Measurements from ENCODE around the gene GTF3C5.

The GTF3C5 gene

GRCh38 chr9:133073086-133074014 is 42.6 kb downstream of the GTF3C5 start:
- no CpG with 5 or more reads among the region's 12 CpGs for WGBS, 2 donors (ENCODE audit: extremely low coverage in 2 of 2, insufficient read length in 2 of 2, insufficient replicate concordance in 1 of 2)
- Histone ChIP-seq H3K4me1 (ENCODE audit: control insufficient read depth in 2 of 2, insufficient read depth in 1 of 2, low read depth in 1 of 2, low read length in 2 of 2) (no peaks in the 10 kb centered on the region), H2BK5ac (ENCODE audit: low read length) (no peak overlapping the region), H2AK5ac (ENCODE audit: low read depth, low read length) (no peak overlapping the region), H3K9me3 (replicated peaks in 1 of 2; ENCODE audit: control insufficient read depth in 2 of 2, insufficient read depth in 1 of 2, low read depth in 1 of 2, low read length in 2 of 2) (no peaks in the 10 kb centered on the region), H2AFZ (ENCODE audit: low read length) (no peak overlapping the region), H3K4me2 (ENCODE audit: insufficient read depth, low read length, poor library complexity, severe bottlenecking) (no peak overlapping the region), H3K9ac (ENCODE audit: low read depth, low read length, poor library complexity) (no peak overlapping the region), H3K27ac (replicated peaks; ENCODE audit: low read length) (no peak overlapping the region), H3K79me1 (ENCODE audit: low read depth, low read length) (no peaks in the 10 kb centered on the region), H3K36me3 (replicated peaks in 1 of 2; ENCODE audit: control insufficient read depth in 2 of 2, insufficient read depth in 2 of 2, low read length in 2 of 2) (peaks cover 0 to 2% of the 10 kb centered on the region in 2 donors), H2BK120ac (ENCODE audit: low read depth, low read length) (no peak overlapping the region), H4K91ac (ENCODE audit: low read depth, low read length, poor library complexity) (no peak overlapping the region), H3K23ac (ENCODE audit: low read depth, low read length, poor library complexity) (no peak overlapping the region), H2BK12ac (ENCODE audit: low read length) (no peak overlapping the region), H3K27me3 (ENCODE audit: control insufficient read depth in 3 of 3, insufficient read depth in 3 of 3, low read depth in 1 of 3, low read length in 3 of 3) (peaks cover 0 to 9% (median 0%) of the 10 kb centered on the region in 3 experiments), H3K18ac (ENCODE audit: low read length) (no peak overlapping the region), H3K4ac (ENCODE audit: low read length) (no peak overlapping the region), H2BK15ac (ENCODE audit: low read length) (no peak overlapping the region), H4K8ac (ENCODE audit: low read depth, low read length) (no peak overlapping the region), H3K4me3 (ENCODE audit: low read length in 2 of 2) (no peak overlapping the region), H3K14ac (ENCODE audit: low read length) (no peak overlapping the region)
- no peak for DNase-seq (ENCODE audit: low spot score)

- H3K23ac ChIP-seq (ENCODE audit: low read depth, low read length, poor library complexity): no peak overlapping the region
- H3K4me3 ChIP-seq (ENCODE audit: low read length in 2 of 2): no peak overlapping the region
- peaks cover 0 to 2% of the 10 kb centered on the region in 2 donors for H3K36me3 ChIP-seq (replicated peaks in 1 of 2; ENCODE audit: control insufficient read depth in 2 of 2, insufficient read depth in 2 of 2, low read length in 2 of 2)
- no peaks in the 10 kb centered on the region for H3K9me3 ChIP-seq (replicated peaks in 1 of 2; ENCODE audit: control insufficient read depth in 2 of 2, insufficient read depth in 1 of 2, low read depth in 1 of 2, low read length in 2 of 2)
- no peak overlapping the region for H2BK12ac ChIP-seq (ENCODE audit: low read length)
- no peaks in the 10 kb centered on the region for H3K79me1 ChIP-seq (ENCODE audit: low read depth, low read length)
- H4K8ac ChIP-seq (ENCODE audit: low read depth, low read length): no peak overlapping the region
- no peak overlapping the region for H4K91ac ChIP-seq (ENCODE audit: low read depth, low read length, poor library complexity)
- no peak overlapping the region for H3K27ac ChIP-seq (replicated peaks; ENCODE audit: low read length)
- H3K27me3 ChIP-seq (ENCODE audit: control insufficient read depth in 3 of 3, insufficient read depth in 3 of 3, low read depth in 1 of 3, low read length in 3 of 3): peaks cover 0 to 9% (median 0%) of the 10 kb centered on the region in 3 experiments
- H2BK120ac ChIP-seq (ENCODE audit: low read depth, low read length): no peak overlapping the region
- no peak overlapping the region for H3K18ac ChIP-seq (ENCODE audit: low read length)
- no peak overlapping the region for H2BK15ac ChIP-seq (ENCODE audit: low read length)
- H3K14ac ChIP-seq (ENCODE audit: low read length): no peak overlapping the region
- H2BK5ac ChIP-seq (ENCODE audit: low read length): no peak overlapping the region
- H3K4me2 ChIP-seq (ENCODE audit: insufficient read depth, low read length, poor library complexity, severe bottlenecking): no peak overlapping the region
- no peak overlapping the region for H3K4ac ChIP-seq (ENCODE audit: low read length)
- no peak overlapping the region for H3K9ac ChIP-seq (ENCODE audit: low read depth, low read length, poor library complexity)
- no peak overlapping the region for H2AK5ac ChIP-seq (ENCODE audit: low read depth, low read length)
- WGBS, 2 donors (ENCODE audit: extremely low coverage in 2 of 2, insufficient read length in 2 of 2, insufficient replicate concordance in 1 of 2): no CpG with 5 or more reads among the region's 8 CpGs
- H3K4me1 ChIP-seq (ENCODE audit: control insufficient read depth in 2 of 2, insufficient read depth in 1 of 2, low read depth in 1 of 2, low read length in 2 of 2): no peaks in the 10 kb centered on the region
- H2AFZ ChIP-seq (ENCODE audit: low read length): no peak overlapping the region
- no peak for DNase-seq (ENCODE audit: low spot score)
These were observed 43.4 kb downstream of the GTF3C5 start for GRCh38 chr9:133074111-133074651.

GRCh38 chr9:133075925-133076630 is 45.3 kb downstream of the GTF3C5 start:
- no CpG with 5 or more reads among the region's 4 CpGs for WGBS, 2 donors (ENCODE audit: extremely low coverage in 2 of 2, insufficient read length in 2 of 2, insufficient replicate concordance in 1 of 2)
- Histone ChIP-seq H3K9ac (ENCODE audit: low read depth, low read length, poor library complexity) (no peak overlapping the region), H2BK5ac (ENCODE audit: low read length) (no peak overlapping the region), H3K4me2 (ENCODE audit: insufficient read depth, low read length, poor library complexity, severe bottlenecking) (no peak overlapping the region), H3K79me1 (ENCODE audit: low read depth, low read length) (no peaks in the 10 kb centered on the region), H3K14ac (ENCODE audit: low read length) (no peak overlapping the region), H2BK120ac (ENCODE audit: low read depth, low read length) (no peak overlapping the region), H2BK15ac (ENCODE audit: low read length) (no peak overlapping the region), H4K91ac (ENCODE audit: low read depth, low read length, poor library complexity) (no peak overlapping the region), H2AK5ac (ENCODE audit: low read depth, low read length) (no peak overlapping the region), H3K23ac (ENCODE audit: low read depth, low read length, poor library complexity) (no peak overlapping the region), H3K18ac (ENCODE audit: low read length) (no peak overlapping the region), H3K27ac (replicated peaks; ENCODE audit: low read length) (no peak overlapping the region), H2AFZ (ENCODE audit: low read length) (no peak overlapping the region), H3K4ac (ENCODE audit: low read length) (no peak overlapping the region), H3K4me3 (ENCODE audit: low read length in 2 of 2) (no peak overlapping the region), H3K27me3 (ENCODE audit: control insufficient read depth in 3 of 3, insufficient read depth in 3 of 3, low read depth in 1 of 3, low read length in 3 of 3) (peaks cover 0 to 9% (median 0%) of the 10 kb centered on the region in 3 experiments), H3K9me3 (replicated peaks in 1 of 2; ENCODE audit: control insufficient read depth in 2 of 2, insufficient read depth in 1 of 2, low read depth in 1 of 2, low read length in 2 of 2) (no peaks in the 10 kb centered on the region), H3K36me3 (replicated peaks in 1 of 2; ENCODE audit: control insufficient read depth in 2 of 2, insufficient read depth in 2 of 2, low read length in 2 of 2) (peaks cover 0 to 2% of the 10 kb centered on the region in 2 donors), H3K4me1 (ENCODE audit: control insufficient read depth in 2 of 2, insufficient read depth in 1 of 2, low read depth in 1 of 2, low read length in 2 of 2) (peaks cover 0 to 8% of the 10 kb centered on the region in 2 donors), H4K8ac (ENCODE audit: low read depth, low read length) (no peak overlapping the region), H2BK12ac (ENCODE audit: low read length) (no peak overlapping the region)
- no peak for DNase-seq (ENCODE audit: low spot score)

DNA sequence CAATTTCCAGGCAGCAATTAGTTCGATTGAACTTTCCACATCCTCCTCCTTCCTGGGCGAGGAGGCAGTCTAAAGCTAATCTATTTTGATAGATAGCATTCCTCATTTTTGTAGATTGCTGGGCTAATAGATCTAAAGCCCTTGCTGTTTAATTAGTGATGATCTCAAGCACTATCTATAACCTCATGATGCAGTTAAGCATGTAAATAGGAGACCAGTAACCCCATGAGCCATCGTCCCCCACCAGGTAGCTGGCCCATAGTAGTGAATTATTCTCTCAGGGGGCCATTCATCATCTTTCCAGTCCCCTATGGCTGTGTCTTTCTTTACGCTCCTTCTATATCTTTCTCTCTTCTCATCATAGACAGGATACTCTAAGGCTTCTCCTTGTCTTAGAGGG is 45.9 kb downstream of the GTF3C5 start:
- no CpG with 5 or more reads among the region's 4 CpGs for WGBS, 2 donors (ENCODE audit: extremely low coverage in 2 of 2, insufficient read length in 2 of 2, insufficient replicate concordance in 1 of 2)
- peaks cover 0 to 8% of the 10 kb centered on the region in 2 donors for H3K4me1 ChIP-seq (ENCODE audit: control insufficient read depth in 2 of 2, insufficient read depth in 1 of 2, low read depth in 1 of 2, low read length in 2 of 2)
- H2AFZ ChIP-seq (ENCODE audit: low read length): no peak overlapping the region
- no peak overlapping the region for H3K9ac ChIP-seq (ENCODE audit: low read depth, low read length, poor library complexity)
- H4K91ac ChIP-seq (ENCODE audit: low read depth, low read length, poor library complexity): no peak overlapping the region
- no peak for DNase-seq (ENCODE audit: low spot score)
- H3K27me3 ChIP-seq (ENCODE audit: control insufficient read depth in 3 of 3, insufficient read depth in 3 of 3, low read depth in 1 of 3, low read length in 3 of 3): peaks cover 0 to 9% (median 0%) of the 10 kb centered on the region in 3 experiments
- H2AK5ac ChIP-seq (ENCODE audit: low read depth, low read length): no peak overlapping the region
- no peak overlapping the region for H3K4ac ChIP-seq (ENCODE audit: low read length)
- no peak overlapping the region for H3K14ac ChIP-seq (ENCODE audit: low read length)
- H3K18ac ChIP-seq (ENCODE audit: low read length): no peak overlapping the region
- peaks cover 0 to under 1% of the 10 kb centered on the region in 2 donors for H3K36me3 ChIP-seq (replicated peaks in 1 of 2; ENCODE audit: control insufficient read depth in 2 of 2, insufficient read depth in 2 of 2, low read length in 2 of 2)
- no peak overlapping the region for H2BK120ac ChIP-seq (ENCODE audit: low read depth, low read length)
- H2BK12ac ChIP-seq (ENCODE audit: low read length): no peak overlapping the region
- H3K9me3 ChIP-seq (replicated peaks in 1 of 2; ENCODE audit: control insufficient read depth in 2 of 2, insufficient read depth in 1 of 2, low read depth in 1 of 2, low read length in 2 of 2): no peaks in the 10 kb centered on the region
- no peak overlapping the region for H3K4me2 ChIP-seq (ENCODE audit: insufficient read depth, low read length, poor library complexity, severe bottlenecking)
- no peak overlapping the region for H2BK5ac ChIP-seq (ENCODE audit: low read length)
- no peak overlapping the region for H3K23ac ChIP-seq (ENCODE audit: low read depth, low read length, poor library complexity)
- no peak overlapping the region for H4K8ac ChIP-seq (ENCODE audit: low read depth, low read length)
- H3K27ac ChIP-seq (replicated peaks; ENCODE audit: low read length): no peak overlapping the region
- no peak overlapping the region for H3K4me3 ChIP-seq (ENCODE audit: low read length in 2 of 2)
- H2BK15ac ChIP-seq (ENCODE audit: low read length): no peak overlapping the region
- no peaks in the 10 kb centered on the region for H3K79me1 ChIP-seq (ENCODE audit: low read depth, low read length)

Measured in neuronal stem cell (in vitro differentiated cells).